Ishikawa (cell line): ENCODE measurements around the gene CACNA1D.

Experiments used
- CREB1 ChIP-seq: IDR thresholded peaks from 2 replicates; pipeline ENCODE4 v1.6.1; 2012; ENCODE audit warnings: low read depth
- EGR1 ChIP-seq: IDR thresholded peaks from 2 replicates; pipeline ENCODE4 v1.6.1; 2012
- EP300 ChIP-seq: IDR thresholded peaks from 2 replicates; pipeline ENCODE4 v1.6.1; 2012; ENCODE audit warnings: borderline replicate concordance
- FOXM1 ChIP-seq: IDR thresholded peaks from 2 replicates; pipeline ENCODE4 v1.6.1; 2012; ENCODE audit warnings: low read depth, borderline replicate concordance
- NFIC ChIP-seq: IDR thresholded peaks from 2 replicates; pipeline ENCODE4 v1.6.1; 2012
- RAD21 ChIP-seq: IDR thresholded peaks from 2 replicates; pipeline ENCODE4 v1.6.1; 2012; ENCODE audit warnings: low read depth
- TAF1 ChIP-seq: IDR thresholded peaks from 2 replicates; pipeline ENCODE4 v1.6.1; 2012; ENCODE audit warnings: low read depth, mild to moderate bottlenecking
- TEAD4 ChIP-seq: IDR thresholded peaks from 2 replicates; pipeline ENCODE4 v1.6.1; 2012
- ZBTB7A ChIP-seq: IDR thresholded peaks from 2 replicates; pipeline ENCODE4 v1.6.1; 2012; ENCODE audit warnings: low read depth
- TF ChIP-seq, protein P1 (sequence below): IDR thresholded peaks from 2 replicates; pipeline ENCODE4 v1.6.1; 2012; ENCODE audit warnings: low read depth, mild to moderate bottlenecking
- TF ChIP-seq, protein P2 (sequence below): IDR thresholded peaks from 2 replicates; pipeline ENCODE4 v1.6.1; 2012

DNA sequence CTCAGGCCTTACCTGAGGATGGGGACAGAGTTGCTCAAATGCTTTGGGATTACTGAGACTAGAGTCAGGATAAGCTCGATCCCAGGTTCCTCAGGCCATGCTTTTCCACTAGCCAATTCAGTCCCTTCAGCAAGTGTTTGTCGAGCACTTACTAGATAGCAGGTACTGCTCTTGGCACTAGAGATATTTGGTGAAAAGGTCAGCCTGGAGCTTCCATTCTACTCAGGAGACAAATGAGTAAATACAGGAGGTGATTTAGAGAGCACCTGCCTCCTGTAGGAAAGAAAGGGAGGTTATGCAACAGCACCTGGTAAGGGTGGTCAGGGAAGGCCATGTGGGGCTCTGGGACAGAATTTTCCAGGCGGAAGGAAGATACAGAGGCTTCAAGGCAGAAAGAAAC lies 99.9 kb downstream of the CACNA1D start:
- TF ChIP-seq, protein P1, sequence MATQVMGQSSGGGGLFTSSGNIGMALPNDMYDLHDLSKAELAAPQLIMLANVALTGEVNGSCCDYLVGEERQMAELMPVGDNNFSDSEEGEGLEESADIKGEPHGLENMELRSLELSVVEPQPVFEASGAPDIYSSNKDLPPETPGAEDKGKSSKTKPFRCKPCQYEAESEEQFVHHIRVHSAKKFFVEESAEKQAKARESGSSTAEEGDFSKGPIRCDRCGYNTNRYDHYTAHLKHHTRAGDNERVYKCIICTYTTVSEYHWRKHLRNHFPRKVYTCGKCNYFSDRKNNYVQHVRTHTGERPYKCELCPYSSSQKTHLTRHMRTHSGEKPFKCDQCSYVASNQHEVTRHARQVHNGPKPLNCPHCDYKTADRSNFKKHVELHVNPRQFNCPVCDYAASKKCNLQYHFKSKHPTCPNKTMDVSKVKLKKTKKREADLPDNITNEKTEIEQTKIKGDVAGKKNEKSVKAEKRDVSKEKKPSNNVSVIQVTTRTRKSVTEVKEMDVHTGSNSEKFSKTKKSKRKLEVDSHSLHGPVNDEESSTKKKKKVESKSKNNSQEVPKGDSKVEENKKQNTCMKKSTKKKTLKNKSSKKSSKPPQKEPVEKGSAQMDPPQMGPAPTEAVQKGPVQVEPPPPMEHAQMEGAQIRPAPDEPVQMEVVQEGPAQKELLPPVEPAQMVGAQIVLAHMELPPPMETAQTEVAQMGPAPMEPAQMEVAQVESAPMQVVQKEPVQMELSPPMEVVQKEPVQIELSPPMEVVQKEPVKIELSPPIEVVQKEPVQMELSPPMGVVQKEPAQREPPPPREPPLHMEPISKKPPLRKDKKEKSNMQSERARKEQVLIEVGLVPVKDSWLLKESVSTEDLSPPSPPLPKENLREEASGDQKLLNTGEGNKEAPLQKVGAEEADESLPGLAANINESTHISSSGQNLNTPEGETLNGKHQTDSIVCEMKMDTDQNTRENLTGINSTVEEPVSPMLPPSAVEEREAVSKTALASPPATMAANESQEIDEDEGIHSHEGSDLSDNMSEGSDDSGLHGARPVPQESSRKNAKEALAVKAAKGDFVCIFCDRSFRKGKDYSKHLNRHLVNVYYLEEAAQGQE: no peak
- TF ChIP-seq RAD21: no peak
- TF ChIP-seq EGR1: no peak
- TF ChIP-seq TAF1: no peak
- TF ChIP-seq, protein P2, sequence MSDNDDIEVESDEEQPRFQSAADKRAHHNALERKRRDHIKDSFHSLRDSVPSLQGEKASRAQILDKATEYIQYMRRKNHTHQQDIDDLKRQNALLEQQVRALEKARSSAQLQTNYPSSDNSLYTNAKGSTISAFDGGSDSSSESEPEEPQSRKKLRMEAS: no peak
- TF ChIP-seq EP300: no peak
- no peak for TF ChIP-seq TEAD4
- TF ChIP-seq FOXM1: no peak
- TF ChIP-seq ZBTB7A: no peak
- TF ChIP-seq NFIC: no peak
- no peak for TF ChIP-seq CREB1
